Hepatocyte (in vitro differentiated cells): ENCODE data around the gene CPSF6. TPM values are rescaled to one million over a fixed set of nuclear protein-coding genes. Genes with fewer than 3 reads are reported as not detected.
"Not testable (repeated sequence)": the region's sequence is repeated elsewhere in the genome, so short reads cannot be mapped to it uniquely, and the experiment has no call there.

ENCODE experiments used
- DNase-seq: peaks from one replicate; pipeline ENCODE4 v3.0.0-alpha.2; 2016; ENCODE audit warnings: low spot score
- H2AFZ ChIP-seq: fragments of 200-600 bp; sonication (generic); 2 replicates; pipeline ENCODE4 v1.6.0; 2016; ENCODE audit warnings: antibody characterized with exemption, mild to moderate bottlenecking
- H3K27ac ChIP-seq: fragments of 200-600 bp; sonication (generic); 2 replicates; pipeline ENCODE4 v1.5.1; 2016; ENCODE audit warnings: mild to moderate bottlenecking
- H3K27me3 ChIP-seq: fragments of 200-600 bp; sonication (generic); 2 replicates; pipeline ENCODE4 v1.6.1; 2016
- H3K36me3 ChIP-seq: fragments of 200-600 bp; sonication (generic); replicated peaks from 2 replicates; pipeline ENCODE4 v1.5.1; 2016; ENCODE audit warnings: low read depth; ENCODE audit not compliant: insufficient read depth
- H3K4me1 ChIP-seq: fragments of 200-600 bp; sonication (generic); 2 replicates; pipeline ENCODE4 v1.5.1; 2016; ENCODE audit warnings: mild to moderate bottlenecking, moderate library complexity; ENCODE audit not compliant: insufficient read depth
- H3K4me2 ChIP-seq: fragments of 200-600 bp; sonication (generic); 2 replicates; pipeline ENCODE4 v1.6.0; 2016
- H3K4me3 ChIP-seq: fragments of 200-600 bp; sonication (generic); 2 replicates; pipeline ENCODE4 v1.5.1; 2016; ENCODE audit warnings: mild to moderate bottlenecking
- H3K79me2 ChIP-seq: fragments of 200-600 bp; sonication (generic); 2 replicates; pipeline ENCODE4 v1.6.0; 2017; ENCODE audit warnings: mild to moderate bottlenecking
- H3K9me2 ChIP-seq: fragments of 200-600 bp; sonication (generic); replicated peaks from 2 replicates; pipeline ENCODE4 v1.6.0; 2017; ENCODE audit warnings: mild to moderate bottlenecking; ENCODE audit not compliant: insufficient read depth
- H3K9me3 ChIP-seq: fragments of 200-600 bp; sonication (generic); 2 replicates; pipeline ENCODE4 v1.5.1; 2016; ENCODE audit warnings: low read depth, mild to moderate bottlenecking
- H4K20me1 ChIP-seq: fragments of 200-600 bp; sonication (generic); 2 replicates; pipeline ENCODE4 v1.6.0; 2016; ENCODE audit warnings: mild to moderate bottlenecking; ENCODE audit not compliant: insufficient read depth, poor library complexity, severe bottlenecking
- CTCF ChIP-seq: fragments of 200-600 bp; sonication (generic); IDR thresholded peaks from 2 replicates; pipeline ENCODE4 v1.5.1; 2016; ENCODE audit warnings: antibody characterized with exemption, mild to moderate bottlenecking; ENCODE audit not compliant: poor library complexity
- EZH2 ChIP-seq: fragments of 200-600 bp; sonication (generic); IDR thresholded peaks from 2 replicates; pipeline ENCODE4 v1.6.1; 2016; ENCODE audit warnings: antibody characterized with exemption, mild to moderate bottlenecking, borderline replicate concordance
- EZH2phosphoT487 ChIP-seq: fragments of 200-600 bp; sonication (generic); IDR thresholded peaks from one replicate; pipeline ENCODE4 v1.6.1; 2018; ENCODE audit warnings: antibody characterized with exemption, mild to moderate bottlenecking, low read depth, moderate library complexity; ENCODE audit not compliant: unreplicated experiment, severe bottlenecking
- WGBS: methylation state at CpG from one replicate; pipeline ENCODE4 v1.1.6; 2016; ENCODE audit warnings: low lambda C conversion rate; ENCODE audit errors: missing lambda C conversion rate; 5-methylcytosine and 5-hydroxymethylcytosine counted together
- polyA plus RNA-seq: library from polyadenylated mRNA; unstranded; fragments of >200 nt; fragmentation: Nextera tagmentation; extraction: Ambion mirVana; gene quantifications from 2 replicates; pipeline ENCODE4 v1.2.1, GENCODE V29; 2016
- total RNA-seq: library from RNA; depleted of rRNA; stranded (reverse); fragments of >200 nt; gene quantifications from 2 replicates; pipeline ENCODE4 v1.2.3, GENCODE V29; 2014

CPSF6 gene
- 37.4 and 40.1 TPM in 2 replicates for total RNA-seq
- polyA plus RNA-seq: 44.5 and 48.3 TPM in 2 replicates

DNA sequence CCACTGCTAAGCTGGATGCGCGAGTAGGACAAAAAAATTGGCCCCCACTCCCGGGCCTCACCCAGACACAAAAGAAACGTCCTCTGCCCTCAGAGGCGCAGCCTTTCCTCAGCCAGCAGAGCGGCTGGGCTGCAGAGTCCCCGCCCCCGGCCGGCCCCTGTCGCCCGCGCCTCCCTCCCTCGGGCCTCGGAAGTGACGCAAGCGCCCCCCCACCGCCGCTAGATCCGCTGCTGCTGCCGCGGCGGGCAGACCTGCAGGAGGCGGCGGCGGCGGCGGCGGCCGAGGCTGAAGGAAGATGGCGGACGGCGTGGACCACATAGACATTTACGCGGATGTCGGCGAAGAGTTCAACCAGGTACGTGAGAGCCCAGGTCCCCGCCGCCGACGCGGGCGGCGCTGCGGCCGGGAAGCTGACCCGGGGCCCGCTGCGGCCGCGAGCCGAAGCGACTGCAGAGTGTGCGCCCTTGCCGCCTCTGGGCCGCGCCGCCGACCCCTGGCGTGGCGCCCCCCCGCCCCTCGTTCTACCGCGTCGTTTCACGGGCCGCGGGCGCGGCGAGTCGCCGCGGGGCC, at the start of gene CPSF6:
Gene CPSF6 (plus strand): TSS at position 218 of the 570 bp plus-strand sequence. CDS start 78 bp downstream, at position 296.
- Histone ChIP-seq H3K9me2 (no peaks in the 10 kb centered on the region), H3K4me2 (peak within 1 kb of the TSS; percentile 84), H3K9me3 (no peaks in the 10 kb centered on the region), H3K36me3 (no peaks in the 10 kb centered on the region), H3K27me3 (no peaks in the 10 kb centered on the region), H4K20me1 (peaks cover 43% of the 10 kb centered on the region), H3K79me2 (peaks cover 46% of the 10 kb centered on the region), H3K27ac (peak within 1 kb of the TSS; percentile 95), H3K4me3 (peak within 1 kb of the TSS; percentile 97), H2AFZ (peak within 1 kb of the TSS; percentile 95), H3K4me1 (peaks cover 19% of the 10 kb centered on the region)
- DNase-seq: peak; percentile 98
- WGBS: under 1% methylated on average over 50 of the region's 75 CpGs
- TF ChIP-seq CTCF: no peak
- TF ChIP-seq EZH2phosphoT487: no peak
- no peak for TF ChIP-seq EZH2

DNA sequence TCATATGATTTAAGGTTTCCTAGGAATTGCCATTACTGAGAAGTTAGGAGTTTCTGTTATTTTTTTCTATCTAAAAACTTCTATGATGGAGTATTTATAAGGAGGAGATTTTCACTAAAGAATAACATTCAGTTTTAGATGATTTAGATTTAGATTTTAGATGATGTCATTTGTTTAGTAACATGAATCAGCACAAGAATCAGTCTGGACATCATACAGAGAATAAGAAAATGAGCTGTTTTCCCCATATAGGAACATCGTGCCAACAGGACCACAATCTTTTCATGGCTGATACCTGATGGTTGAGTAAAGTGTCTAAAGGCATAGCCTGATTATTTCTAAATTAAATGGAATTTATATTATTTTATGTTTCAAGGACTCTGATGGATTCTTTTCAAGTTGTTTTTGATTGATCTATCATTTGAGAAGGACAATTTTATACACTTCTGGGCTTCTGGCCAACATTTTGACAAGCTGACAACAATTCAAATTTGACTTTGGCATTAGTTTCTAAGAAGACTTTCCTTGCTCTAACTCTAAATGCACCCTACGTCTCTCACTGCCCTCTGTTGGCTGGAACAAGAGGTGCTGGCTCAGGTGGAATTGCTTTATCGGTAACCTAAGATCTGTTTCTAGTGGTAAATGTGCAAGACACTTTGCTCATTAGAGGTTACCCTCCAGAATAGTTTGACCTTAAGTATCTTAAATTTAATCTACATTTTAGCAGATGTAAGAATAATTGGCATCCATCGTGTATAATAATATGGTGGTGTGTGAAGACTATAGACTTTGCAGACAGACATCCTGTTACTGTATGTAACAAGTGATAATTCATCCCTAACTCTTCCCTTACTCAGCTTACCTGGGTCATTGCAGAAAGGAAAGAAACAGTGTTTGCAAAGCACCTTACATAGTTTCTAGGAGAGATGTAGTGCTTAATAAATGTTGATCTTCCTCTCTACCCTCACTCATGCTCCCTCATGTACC, 42.8 kb upstream of the CPSF6 start:
- TF ChIP-seq CTCF (peak; percentile 17), EZH2phosphoT487 (no peak), EZH2 (no peak)
- Histone ChIP-seq H3K9me3 (peaks cover 7% of the 10 kb centered on the region), H3K4me1 (no peaks in the 10 kb centered on the region), H3K36me3 (no peaks in the 10 kb centered on the region), H3K27ac (no peak overlapping the region), H3K79me2 (no peaks in the 10 kb centered on the region), H3K4me2 (no peak overlapping the region), H3K9me2 (no peaks in the 10 kb centered on the region), H4K20me1 (no peaks in the 10 kb centered on the region), H3K27me3 (no peaks in the 10 kb centered on the region), H2AFZ (no peak overlapping the region), H3K4me3 (no peak overlapping the region)
- DNase-seq: no peak
- WGBS: 88% methylated on average over 4 of the region's 4 CpGs

- H3K9me2 ChIP-seq, H4K20me1 ChIP-seq, H3K27ac ChIP-seq, H3K4me3 ChIP-seq, H3K36me3 ChIP-seq, H3K4me2 ChIP-seq, H3K9me3 ChIP-seq, H3K79me2 ChIP-seq, H3K4me1 ChIP-seq, H2AFZ ChIP-seq, H3K27me3 ChIP-seq, DNase-seq: not testable (repeated sequence)
- 100% methylated on average over 1 of the region's 1 CpG for WGBS
These were observed 39.4 kb upstream of the CPSF6 start for GRCh38 chr12:69199976-69200375.

DNA sequence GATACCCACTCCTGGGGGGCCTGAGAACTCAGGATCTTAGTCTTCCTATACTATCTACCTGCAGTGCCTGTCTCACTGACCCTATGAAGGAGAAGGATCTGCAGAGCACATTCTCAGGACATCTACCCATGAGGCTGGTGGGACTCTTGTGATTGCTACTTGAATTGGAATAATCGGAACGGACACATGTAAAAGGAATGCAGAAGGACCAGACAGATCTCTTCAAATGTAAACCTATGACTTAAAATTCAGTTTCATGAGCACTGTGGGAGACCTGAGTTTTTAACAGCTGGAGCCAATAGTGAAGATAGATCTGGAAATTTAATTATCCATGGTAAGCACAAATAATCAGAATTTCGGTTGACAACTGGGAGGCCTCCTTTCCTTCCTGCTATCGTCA, 35.2 kb upstream of the CPSF6 start:
- Histone ChIP-seq H3K4me2 (no peak overlapping the region), H3K79me2 (no peaks in the 10 kb centered on the region), H3K27me3 (no peaks in the 10 kb centered on the region), H3K36me3 (no peaks in the 10 kb centered on the region), H4K20me1 (no peaks in the 10 kb centered on the region), H3K9me3 (peaks cover 3% of the 10 kb centered on the region), H3K27ac (no peak overlapping the region), H3K9me2 (no peaks in the 10 kb centered on the region), H2AFZ (no peak overlapping the region), H3K4me3 (no peak overlapping the region), H3K4me1 (no peaks in the 10 kb centered on the region)
- no peak for TF ChIP-seq EZH2
- no peak for TF ChIP-seq CTCF
- TF ChIP-seq EZH2phosphoT487: no peak
- DNase-seq: no peak
- WGBS: 77% methylated on average over 4 of the region's 4 CpGs
